Hematopoietic multipotent progenitor cell treated with erythropoietin and hydrocortisone succinate and interleukin-3 and kit ligand, for 17 days (in vitro differentiated cells): ENCODE data around the gene ITCH.

Experiments used
- DNase-seq: peaks from one replicate; pipeline ENCODE4 v3.0.0-alpha.2; 2015; ENCODE audit warnings: low spot score

ITCH gene

GRCh38 chr20:34530342-34530741 lies 167.3 kb downstream of the ITCH start:
- DNase-seq, result no peak

DNA sequence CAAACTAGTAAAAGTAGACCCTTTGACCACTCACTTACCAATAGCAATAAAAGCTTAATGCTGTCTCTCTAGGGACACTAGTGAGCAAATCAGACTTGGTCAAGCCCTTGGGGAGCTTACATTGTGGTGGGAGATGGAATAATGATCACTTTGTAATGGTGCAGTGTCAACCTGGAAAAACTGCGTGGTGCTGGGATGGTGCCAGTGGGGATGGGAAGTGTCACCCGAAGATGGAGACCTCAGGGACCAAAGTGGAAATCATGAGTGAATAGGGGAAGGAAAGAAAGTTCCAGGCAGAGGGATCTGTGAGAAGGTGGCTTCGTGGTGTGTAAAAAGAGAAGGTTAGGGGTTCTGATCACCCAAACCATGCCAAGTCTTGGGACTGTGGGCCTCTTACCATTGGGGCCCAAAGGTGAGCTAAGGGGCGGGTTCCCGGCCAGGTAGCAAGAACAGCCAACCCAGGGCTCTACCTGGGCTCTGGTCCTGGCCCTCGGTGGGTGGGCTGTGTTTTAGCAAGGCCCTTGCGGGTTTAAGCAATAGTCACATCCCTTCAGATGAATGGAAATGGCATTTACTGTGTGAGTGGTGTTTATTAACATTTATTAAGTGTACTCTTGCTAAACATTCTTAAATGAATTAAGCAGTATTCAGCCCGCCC lies 168.7 kb downstream of the ITCH start:
- DNase-seq, result no peak

DNA sequence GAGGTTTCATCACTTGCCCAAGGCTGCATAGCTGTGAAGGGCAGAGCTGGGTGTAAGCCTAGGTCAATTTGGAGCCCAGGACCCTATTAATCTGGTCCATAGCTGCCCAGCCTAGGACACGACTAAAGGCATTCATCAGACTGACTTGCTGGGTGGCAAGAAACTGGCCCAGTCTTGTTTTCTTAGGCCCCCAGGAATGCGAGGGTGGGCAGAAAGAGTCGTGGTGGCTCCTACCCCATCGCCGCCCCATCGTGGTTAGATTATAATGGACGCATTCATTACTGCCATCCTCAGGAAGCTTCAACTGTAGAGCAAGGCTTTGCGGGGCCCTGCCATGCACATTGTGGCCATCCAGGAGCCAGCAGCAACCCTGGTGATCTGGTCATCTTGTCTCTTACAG lies 169.2 kb downstream of the ITCH start:
- no peak for DNase-seq

GRCh38 chr20:34532756-34533155 lies 169.7 kb downstream of the ITCH start:
- DNase-seq, result no peak

GRCh38 chr20:34534391-34535165 lies 171.5 kb downstream of the ITCH start:
- DNase-seq, result no peak

GRCh38 chr20:34535301-34535840 lies 172.3 kb downstream of the ITCH start:
- no peak for DNase-seq

DNA sequence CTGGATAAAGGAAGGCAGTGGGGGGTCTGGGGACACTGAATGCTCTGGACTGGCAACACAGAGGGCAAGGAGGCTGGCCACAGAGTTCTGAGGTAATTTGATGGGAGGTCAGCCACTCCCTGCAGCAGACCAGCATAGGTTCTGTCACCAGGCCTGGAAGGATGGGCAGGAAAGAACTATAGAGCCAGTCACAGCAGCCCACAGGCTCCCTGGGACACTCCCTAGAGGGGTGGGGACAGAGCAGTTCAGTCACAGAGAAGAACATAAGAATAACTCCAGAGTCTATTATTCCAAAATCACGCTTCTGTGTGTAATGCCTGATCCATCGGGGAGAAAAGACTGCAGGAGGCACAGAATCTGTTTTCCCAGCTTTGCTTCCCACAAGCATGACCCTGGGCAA lies 172.8 kb downstream of the ITCH start:
- DNase-seq, result no peak

DNA sequence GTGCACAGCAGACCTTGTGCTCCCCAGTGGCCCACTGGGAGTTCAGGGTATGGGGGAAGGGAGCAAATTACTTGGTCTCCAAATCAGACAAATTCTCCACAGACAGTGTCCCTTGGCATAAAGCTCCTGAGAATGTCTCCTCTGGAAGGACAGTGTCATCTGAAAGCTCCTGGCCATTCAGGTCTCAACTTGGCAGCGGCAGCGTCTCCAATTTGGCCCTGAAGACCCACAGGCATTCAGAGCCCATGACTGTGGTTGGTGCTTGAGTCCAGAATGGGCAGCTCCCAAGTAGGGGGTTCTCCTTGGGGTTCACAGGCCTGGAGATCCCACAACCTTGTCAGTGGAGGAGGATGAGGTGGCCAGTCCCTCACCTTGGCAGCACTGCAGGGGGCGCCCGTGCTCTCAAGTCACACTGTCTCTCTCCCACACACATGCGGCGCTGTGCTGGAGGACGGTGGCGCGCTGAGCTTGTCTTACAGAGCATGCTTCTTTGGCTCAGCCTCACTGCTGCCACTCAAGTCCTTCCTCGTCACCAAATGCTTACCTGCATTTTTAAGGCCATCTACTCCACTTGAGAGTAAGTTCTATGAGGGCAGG lies 173.8 kb downstream of the ITCH start:
- DNase-seq, result peak; percentile 56

DNA sequence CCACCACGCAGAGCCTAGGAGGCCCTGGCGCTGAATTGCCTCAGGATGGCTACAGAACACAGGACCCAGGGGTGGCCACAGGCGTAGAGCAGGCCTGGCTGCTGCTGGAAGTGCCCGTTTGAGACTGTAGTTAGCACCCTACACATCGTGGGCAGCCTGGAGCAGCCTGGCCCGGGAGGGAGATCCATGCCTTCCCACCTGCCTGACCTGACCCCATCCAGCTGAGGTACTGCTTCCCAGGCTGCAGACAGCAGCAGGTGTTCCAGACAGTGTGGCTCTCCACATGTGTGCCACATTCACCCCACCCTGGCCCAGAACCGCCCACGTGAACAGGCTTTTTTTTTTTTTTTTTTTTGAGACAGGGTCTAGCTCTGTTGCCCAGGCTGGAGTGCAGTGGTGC lies 174.6 kb downstream of the ITCH start:
- DNase-seq, result no peak

- peak; percentile 74 for DNase-seq
Observed at GRCh38 chr20:34538671-34539123, 175.6 kb downstream of the ITCH start.

- no peak for DNase-seq
Observed at GRCh38 chr20:34539756-34540155, 176.7 kb downstream of the ITCH start.

DNA sequence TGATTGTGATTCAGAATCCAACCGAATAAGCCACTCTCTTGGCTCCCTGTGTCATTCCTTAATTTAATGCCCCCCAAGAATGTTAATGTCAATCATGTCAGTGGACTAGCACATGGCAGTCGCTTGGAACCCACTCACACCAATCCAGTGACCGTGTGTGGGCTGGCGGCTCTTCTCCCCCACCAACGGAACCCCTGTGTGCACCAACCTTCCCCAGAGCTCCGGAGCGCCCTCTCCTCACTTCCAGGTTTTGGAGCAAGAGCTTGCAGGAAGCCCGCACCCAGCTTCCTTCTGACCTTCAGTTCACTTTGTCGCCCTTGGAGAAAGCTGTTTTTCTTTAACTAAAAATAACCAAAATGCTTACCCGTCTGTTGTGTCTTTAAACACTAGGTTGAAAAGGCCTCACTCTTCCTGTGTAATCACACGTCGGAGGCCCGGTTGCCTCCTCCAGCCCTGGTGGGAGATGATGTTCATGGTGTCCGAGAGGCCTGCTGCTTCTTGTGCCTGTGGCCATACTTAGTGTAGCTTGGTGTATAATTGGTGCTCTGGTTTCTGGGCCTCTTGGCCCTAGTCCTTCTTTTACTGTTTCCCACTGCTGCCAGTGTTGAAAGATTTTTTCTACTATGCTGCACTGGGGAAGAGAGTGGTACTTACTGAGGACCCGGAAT lies 177.7 kb downstream of the ITCH start:
- no peak for DNase-seq

DNA sequence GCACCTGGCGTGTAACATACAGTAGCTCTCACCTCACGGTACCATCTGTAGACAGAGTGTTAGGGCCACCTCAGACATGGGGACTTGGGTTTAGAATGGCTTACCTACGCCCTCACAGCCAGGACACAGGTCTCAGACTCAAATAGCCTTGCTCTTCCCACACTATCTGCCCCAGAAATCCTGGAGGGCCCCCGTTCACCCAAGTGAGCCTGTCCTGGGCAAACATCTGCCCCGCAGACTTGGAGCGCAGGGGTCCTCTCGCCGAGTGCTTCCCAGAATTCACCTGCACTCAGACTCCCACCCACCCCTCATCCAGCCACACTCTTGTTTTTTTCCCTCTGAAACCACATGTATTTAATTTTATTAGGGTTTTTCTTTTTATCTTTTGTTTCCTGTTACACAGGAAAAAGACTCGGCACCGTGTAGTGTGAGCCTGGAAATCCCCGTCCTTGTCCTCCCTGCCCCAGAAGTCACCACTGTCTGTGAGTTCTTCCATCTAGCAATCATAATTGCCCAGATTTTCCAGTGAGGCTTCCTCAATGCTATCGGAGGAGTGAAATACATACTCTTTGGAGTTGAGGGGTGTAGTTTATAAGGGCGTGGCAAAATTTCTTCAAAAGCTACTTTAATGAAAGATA lies 178.3 kb downstream of the ITCH start:
- no peak for DNase-seq

- DNase-seq, result no peak
Observed at GRCh38 chr20:34541917-34542316, 178.8 kb downstream of the ITCH start.

DNA sequence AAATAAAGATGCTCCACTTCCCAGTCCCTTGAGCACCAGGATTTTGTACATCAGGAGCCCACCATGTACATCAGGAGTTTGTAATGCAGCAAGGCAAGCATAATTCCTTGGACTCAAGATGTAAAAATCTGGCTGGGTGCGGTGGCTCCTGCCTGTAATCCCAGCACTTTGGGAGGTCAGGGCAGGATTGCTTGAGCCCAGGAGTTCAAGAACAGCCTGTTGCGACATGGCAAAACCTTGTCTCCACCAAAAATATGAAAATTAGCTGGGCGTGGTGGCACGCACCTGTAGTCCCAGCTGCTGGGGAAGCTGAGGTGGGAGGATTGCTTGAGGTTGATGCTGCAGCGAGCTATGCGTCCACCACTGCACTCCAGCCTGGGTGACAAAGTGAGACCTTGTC lies 179.4 kb downstream of the ITCH start:
- DNase-seq, result no peak

- no peak for DNase-seq
Observed at GRCh38 chr20:34543463-34544056, 180.5 kb downstream of the ITCH start.

DNA sequence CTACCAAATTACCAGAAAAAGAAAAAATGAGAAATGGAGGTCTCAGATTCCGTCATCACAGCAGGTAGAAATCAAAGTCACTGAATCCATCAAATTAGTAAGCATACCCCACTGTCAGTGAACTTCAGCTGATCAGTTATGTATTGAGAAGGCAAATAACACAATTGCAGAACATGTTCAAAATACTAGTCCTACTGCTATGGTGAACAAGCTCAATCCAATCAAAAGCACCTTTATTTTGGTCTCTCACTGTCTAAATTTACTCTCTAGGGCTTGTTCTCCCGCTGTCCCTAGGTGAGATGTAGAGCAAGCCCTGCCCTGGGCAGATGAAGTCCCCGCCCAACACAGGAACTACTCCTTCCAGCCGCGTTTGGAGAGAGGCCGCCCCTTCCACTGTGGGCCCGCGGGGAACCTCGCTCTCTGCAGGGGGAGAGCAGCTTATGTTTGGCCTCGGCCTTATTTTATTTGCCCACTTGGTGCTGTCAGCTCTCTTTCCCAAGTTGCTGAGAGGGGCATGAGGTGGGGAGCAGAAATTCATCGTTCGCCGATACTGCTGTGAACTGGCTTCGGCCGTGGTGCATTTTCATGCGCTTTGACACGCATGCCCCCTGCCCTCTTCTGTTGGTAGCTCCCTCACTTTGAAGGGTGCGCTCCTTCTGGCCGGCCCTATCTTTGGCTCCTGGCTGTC lies 181.2 kb downstream of the ITCH start:
- no peak for DNase-seq

- no peak for DNase-seq
Observed at GRCh38 chr20:34546751-34547181, 183.7 kb downstream of the ITCH start.

GRCh38 chr20:34547844-34548613 lies 185.0 kb downstream of the ITCH start:
- DNase-seq, result no peak

DNA sequence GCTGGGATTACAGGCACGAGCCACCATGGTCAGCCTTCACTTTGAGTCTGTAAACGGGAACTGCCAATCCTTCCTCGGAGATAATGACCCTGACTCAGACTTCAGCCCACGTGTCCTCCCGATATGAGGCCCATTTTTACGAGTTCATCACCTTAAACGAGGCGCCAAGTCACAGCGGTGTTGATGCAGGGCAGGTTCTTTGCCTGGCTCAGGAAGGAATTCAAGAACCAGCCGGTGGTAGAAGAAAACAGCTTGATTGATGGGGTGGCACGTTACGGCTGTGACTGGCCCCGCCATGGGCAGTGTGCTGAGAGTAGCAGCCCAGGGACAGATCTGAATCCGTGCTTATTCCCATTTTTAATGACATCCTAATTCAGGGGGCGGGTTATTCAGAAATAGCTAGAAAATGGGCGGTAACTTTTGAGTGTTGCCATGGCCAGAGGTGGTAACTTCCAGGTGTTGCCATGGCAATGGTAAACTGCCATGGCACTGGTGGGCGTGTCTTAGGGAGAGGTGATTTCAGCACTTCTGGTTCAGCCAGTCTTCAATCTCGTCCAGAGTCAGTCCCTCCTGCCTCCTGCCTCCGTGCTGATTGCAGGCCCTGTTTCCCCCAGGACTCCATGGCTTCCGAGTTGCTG lies 186.3 kb downstream of the ITCH start:
- DNase-seq, result peak; percentile 60
